K562 (cell line): ENCODE measurements around the gene TMEM217. TPM values are rescaled to one million over a fixed set of nuclear protein-coding genes. Genes with fewer than 3 reads are reported as not detected.

Experiments
- DPF2 ChIP-seq: fragments of 450-650 bp; IDR thresholded peaks from 2 replicates; pipeline ENCODE4 v1.6.1; 2016
- EHMT2 ChIP-seq: fragments of 450-650 bp; IDR thresholded peaks from 2 replicates; pipeline ENCODE4 v1.6.1; 2018; ENCODE audit warnings: antibody characterized with exemption
- ESRRB ChIP-seq: fragments of 250-450 bp; sonication (Bioruptor Pico); IDR thresholded peaks from 2 replicates; pipeline ENCODE4 v1.5.0; 2020; ENCODE audit warnings: mild to moderate bottlenecking, moderate library complexity, borderline replicate concordance
- FOXJ2 ChIP-seq: fragments of 200-800 bp; sonication (Bioruptor generic); IDR thresholded peaks from 2 replicates; pipeline ENCODE4 v1.6.1; 2016; ENCODE audit warnings: missing genetic modification characterization, missing compliant biosample characterization
- GTF2E2 ChIP-seq: fragments of 200-800 bp; sonication (Bioruptor generic); IDR thresholded peaks from 2 replicates; pipeline ENCODE4 v1.6.1; 2016; ENCODE audit warnings: missing genetic modification characterization, missing compliant biosample characterization
- L3MBTL2 ChIP-seq: fragments of 450-650 bp; IDR thresholded peaks from 2 replicates; pipeline ENCODE4 v1.6.1; 2016; ENCODE audit warnings: mild to moderate bottlenecking, moderate library complexity
- MEIS2 ChIP-seq: fragments of 450-650 bp; IDR thresholded peaks from 2 replicates; pipeline ENCODE4 v1.6.1; 2014; ENCODE audit warnings: mild to moderate bottlenecking; ENCODE audit not compliant: partially characterized antibody
- SAP30 ChIP-seq: fragments of 200-600 bp; sonication (generic); IDR thresholded peaks from 2 replicates; pipeline ENCODE4 v1.6.1; 2012; ENCODE audit warnings: borderline replicate concordance, low read depth, mild to moderate bottlenecking, moderate library complexity, low read length, control low read depth, inconsistent platforms; ENCODE audit not compliant: insufficient read depth, poor library complexity, severe bottlenecking
- TAF9B ChIP-seq: fragments of 450-650 bp; IDR thresholded peaks from 2 replicates; pipeline ENCODE4 v1.6.1; 2018; ENCODE audit warnings: mild to moderate bottlenecking; ENCODE audit not compliant: partially characterized antibody
- TBP ChIP-seq: optimal IDR thresholded peaks from 2 replicates; pipeline ENCODE3; 2011; ENCODE audit warnings: low read depth, low read length, improper control_type of control experiment
- VEZF1 ChIP-seq: fragments of 200-800 bp; sonication (Bioruptor generic); IDR thresholded peaks from 2 replicates; pipeline ENCODE4 v1.6.1; 2017; ENCODE audit warnings: missing genetic modification characterization, missing compliant biosample characterization
- ZBTB33 ChIP-seq: sonication (generic); formaldehyde crosslinking; IDR thresholded peaks from 2 replicates; pipeline ENCODE4 v1.8.1; 2023; ENCODE audit warnings: mild to moderate bottlenecking, missing genetic modification reagents
- ZNF354B ChIP-seq: fragments of 250-450 bp; sonication (Bioruptor Pico); IDR thresholded peaks from 2 replicates; pipeline ENCODE4 v1.4.0; 2020
- polyA plus RNA-seq, 8 experiments: library from polyadenylated mRNA; depleted of rRNA in 4 of 8; stranded (reverse) in 5 of 8; unstranded in 3 of 8; fragments of >200 nt; fragmentation: Nextera tagmentation in 2 of 8; fragmentation: Illumina TruSeq in 1 of 8; extraction: Ambion mirVana in 2 of 8; extraction: Trizol in 1 of 8; gene quantifications; 2 replicates each; pipeline versions ENCODE4 v1.2.1 to v1.2.3, GENCODE V29; 2011 to 2014; ENCODE audit warnings: inconsistent platforms in 1 of 8, missing spikeins in 1 of 8
- total RNA-seq, 7 experiments: library from RNA; depleted of rRNA in 6 of 7; stranded (reverse); fragments of >200 nt in 6 of 7; fragmentation: Illumina TruSeq in 2 of 7; extraction: Trizol in 2 of 7; gene quantifications; 2 replicates each; pipeline versions ENCODE4 v1.2.1 to v1.2.3, GENCODE V29; 2011 to 2021; ENCODE audit warnings: low replicate concordance in 1 of 7
- TF ChIP-seq, protein P1 (sequence below): fragments of 450-650 bp; IDR thresholded peaks from one replicate; pipeline ENCODE4 v1.6.1; 2018; ENCODE audit warnings: mild to moderate bottlenecking, moderate library complexity; ENCODE audit not compliant: partially characterized antibody

Gene TMEM217
- total and polyA plus RNA-seq, 9 of the 15 experiments (the other 6 are each of a cell fraction or from before 2014, with no cell fraction given), result 1.3 to 8.0 (median 1.9) TPM

GRCh38 chr6:37244430-37245310 is 13.3 kb downstream of the TMEM217 start (continued):
- TF ChIP-seq ESRRB (CRISPR knock-in tag), result no peak
- TF ChIP-seq FOXJ2 (tag), result peak; percentile 93
- no peak for TF ChIP-seq SAP30
- TF ChIP-seq L3MBTL2, result peak; percentile 74
- 0 out of 2 replicates have a peak, but pooled peaks have one; percentile 32 for TF ChIP-seq DPF2
- peak; percentile 38; the same call in 1 of the 2 replicates for TF ChIP-seq GTF2E2 (tag)
- TF ChIP-seq, protein P1, sequence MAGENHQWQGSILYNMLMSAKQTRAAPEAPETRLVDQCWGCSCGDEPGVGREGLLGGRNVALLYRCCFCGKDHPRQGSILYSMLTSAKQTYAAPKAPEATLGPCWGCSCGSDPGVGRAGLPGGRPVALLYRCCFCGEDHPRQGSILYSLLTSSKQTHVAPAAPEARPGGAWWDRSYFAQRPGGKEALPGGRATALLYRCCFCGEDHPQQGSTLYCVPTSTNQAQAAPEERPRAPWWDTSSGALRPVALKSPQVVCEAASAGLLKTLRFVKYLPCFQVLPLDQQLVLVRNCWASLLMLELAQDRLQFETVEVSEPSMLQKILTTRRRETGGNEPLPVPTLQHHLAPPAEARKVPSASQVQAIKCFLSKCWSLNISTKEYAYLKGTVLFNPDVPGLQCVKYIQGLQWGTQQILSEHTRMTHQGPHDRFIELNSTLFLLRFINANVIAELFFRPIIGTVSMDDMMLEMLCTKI, result no peak
- TF ChIP-seq ZBTB33 (CRISPR knock-in tag), result no peak
- TF ChIP-seq EHMT2, result peak; percentile 91
- TF ChIP-seq TBP, result peak; percentile 52
- 0 out of 2 replicates have a peak, but pooled peaks have one; percentile 27 for TF ChIP-seq ZNF354B (CRISPR knock-in tag)
- TF ChIP-seq VEZF1, result 0 out of 2 replicates have a peak, but pooled peaks have one; percentile 23
- TF ChIP-seq MEIS2, result peak; percentile 78
- TF ChIP-seq TAF9B, result peak; percentile 20
- TF ChIP-seq, all 486 proteins: peak for 77
